ENCODE results near the gene CYP39A1.

The CYP39A1 gene, protein sequence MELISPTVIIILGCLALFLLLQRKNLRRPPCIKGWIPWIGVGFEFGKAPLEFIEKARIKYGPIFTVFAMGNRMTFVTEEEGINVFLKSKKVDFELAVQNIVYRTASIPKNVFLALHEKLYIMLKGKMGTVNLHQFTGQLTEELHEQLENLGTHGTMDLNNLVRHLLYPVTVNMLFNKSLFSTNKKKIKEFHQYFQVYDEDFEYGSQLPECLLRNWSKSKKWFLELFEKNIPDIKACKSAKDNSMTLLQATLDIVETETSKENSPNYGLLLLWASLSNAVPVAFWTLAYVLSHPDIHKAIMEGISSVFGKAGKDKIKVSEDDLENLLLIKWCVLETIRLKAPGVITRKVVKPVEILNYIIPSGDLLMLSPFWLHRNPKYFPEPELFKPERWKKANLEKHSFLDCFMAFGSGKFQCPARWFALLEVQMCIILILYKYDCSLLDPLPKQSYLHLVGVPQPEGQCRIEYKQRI

GRCh38 chr6:46652603-46653438, at the start of gene CYP39A1, which contains the start of gene SLC25A27:
Gene CYP39A1 (minus strand): TSS chr6:46652818. CDS start chr6:46652582, 236 bp downstream.
Gene SLC25A27 (plus strand): TSS chr6:46652975. CDS start chr6:46653193, 218 bp downstream.
- peak; percentile 67 for DNase-seq

DNA sequence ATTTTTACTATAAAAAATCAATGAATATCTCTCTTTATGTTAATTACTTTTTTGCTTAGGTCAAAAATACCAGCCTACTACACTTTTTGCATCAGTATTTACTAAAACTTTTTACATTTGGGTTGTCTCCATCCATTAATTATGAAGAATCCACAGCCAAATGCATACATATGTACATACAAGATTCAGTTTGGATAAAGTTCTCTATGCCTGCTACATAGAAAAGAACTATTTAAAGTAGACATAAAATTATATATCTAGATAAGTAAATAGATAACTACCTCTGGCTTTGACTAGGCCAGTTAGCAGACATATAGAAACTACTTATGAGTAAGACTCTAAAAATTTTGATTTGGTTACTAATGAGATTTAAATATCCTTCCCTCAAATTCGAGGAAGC, 47.4 kb upstream of the CYP39A1 start:
- DNase-seq: no peak

- no peak for DNase-seq
Observed at GRCh38 chr6:46690911-46691451, 38.4 kb upstream of the CYP39A1 start.

- DNase-seq: no peak
Observed at GRCh38 chr6:46690141-46690755, 37.6 kb upstream of the CYP39A1 start.

DNA sequence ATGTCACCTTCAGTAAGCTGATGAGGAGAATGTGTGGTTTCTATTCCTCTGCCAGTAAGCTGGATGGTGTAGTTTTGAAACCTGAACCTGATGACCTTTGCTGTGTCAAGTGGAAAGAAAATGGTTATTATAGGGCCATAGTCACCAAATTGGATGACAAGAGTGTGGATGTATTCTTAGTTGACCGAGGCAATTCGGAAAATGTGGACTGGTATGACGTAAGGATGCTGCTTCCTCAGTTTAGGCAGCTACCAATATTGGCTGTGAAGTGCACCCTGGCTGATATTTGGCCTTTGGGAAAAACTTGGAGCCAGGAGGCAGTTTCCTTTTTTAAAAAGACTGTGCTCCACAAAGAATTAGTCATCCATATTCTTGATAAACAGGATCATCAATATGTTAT, 37.0 kb upstream of the CYP39A1 start:
- no peak for DNase-seq

DNA sequence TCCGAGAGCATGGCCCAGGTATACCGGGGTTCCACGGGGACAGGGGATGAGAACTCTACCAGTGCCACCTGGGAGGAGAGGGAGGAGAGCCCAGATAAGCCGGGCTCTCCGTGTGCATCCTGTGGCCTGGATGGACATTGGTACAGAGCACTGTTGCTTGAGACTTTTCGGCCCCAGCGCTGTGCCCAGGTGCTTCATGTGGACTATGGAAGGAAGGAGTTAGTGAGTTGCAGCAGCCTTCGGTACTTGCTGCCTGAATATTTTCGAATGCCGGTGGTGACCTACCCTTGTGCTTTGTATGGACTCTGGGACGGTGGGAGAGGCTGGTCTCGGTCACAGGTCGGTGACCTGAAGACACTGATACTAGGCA, 36.3 kb upstream of the CYP39A1 start:
- DNase-seq: no peak

DNA sequence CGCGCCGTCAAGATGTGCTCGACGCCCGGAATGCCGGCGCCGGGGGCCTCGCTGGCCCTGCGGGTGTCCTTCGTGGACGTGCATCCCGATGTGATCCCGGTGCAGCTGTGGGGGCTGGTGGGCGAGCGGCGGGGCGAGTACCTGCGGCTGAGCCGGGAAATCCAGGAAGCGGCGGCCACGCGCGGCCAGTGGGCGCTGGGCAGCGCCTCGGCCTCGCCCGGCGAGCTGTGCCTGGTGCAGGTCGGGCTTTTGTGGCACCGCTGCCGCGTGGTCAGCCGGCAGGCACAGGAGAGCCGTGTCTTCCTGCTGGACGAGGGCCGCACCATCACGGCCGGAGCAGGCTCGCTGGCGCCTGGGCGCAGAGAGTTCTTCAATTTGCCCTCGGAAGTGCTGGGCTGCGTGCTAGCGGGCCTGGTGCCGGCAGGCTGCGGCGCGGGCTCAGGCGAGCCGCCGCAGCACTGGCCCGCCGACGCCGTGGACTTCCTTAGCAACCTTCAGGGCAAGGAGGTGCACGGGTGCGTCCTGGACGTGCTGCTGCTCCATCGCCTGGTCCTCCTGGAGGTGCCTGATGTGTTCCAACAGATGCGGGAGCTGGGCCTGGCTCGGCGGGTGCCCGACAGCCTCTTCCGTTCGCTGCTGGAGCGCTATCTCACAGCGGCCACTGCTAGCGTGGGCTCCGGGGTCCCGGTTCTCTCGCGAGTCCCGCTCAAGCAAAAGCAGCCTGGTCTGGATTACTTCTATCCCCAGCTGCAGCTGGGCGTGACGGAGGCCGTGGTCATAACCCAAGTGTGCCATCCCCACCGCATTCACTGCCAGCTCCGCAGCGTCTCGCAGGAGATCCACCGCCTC, 35.7 kb upstream of the CYP39A1 start:
- no peak for DNase-seq

GRCh38 chr6:46687619-46688097, 35.0 kb upstream of the CYP39A1 start, which contains the start of gene TDRD6:
Gene TDRD6 (plus strand): TSS chr6:46687885. CDS start chr6:46688129, 244 bp downstream.
- no peak for DNase-seq

GRCh38 chr6:46684771-46685170, 32.2 kb upstream of the CYP39A1 start:
- peak; percentile 16 for DNase-seq

GRCh38 chr6:46677314-46677654, 24.7 kb upstream of the CYP39A1 start:
- DNase-seq: no peak

GRCh38 chr6:46676604-46677313, 24.1 kb upstream of the CYP39A1 start:
- no peak for DNase-seq

- DNase-seq: no peak
Observed at GRCh38 chr6:46674410-46674809, 21.8 kb upstream of the CYP39A1 start.

DNA sequence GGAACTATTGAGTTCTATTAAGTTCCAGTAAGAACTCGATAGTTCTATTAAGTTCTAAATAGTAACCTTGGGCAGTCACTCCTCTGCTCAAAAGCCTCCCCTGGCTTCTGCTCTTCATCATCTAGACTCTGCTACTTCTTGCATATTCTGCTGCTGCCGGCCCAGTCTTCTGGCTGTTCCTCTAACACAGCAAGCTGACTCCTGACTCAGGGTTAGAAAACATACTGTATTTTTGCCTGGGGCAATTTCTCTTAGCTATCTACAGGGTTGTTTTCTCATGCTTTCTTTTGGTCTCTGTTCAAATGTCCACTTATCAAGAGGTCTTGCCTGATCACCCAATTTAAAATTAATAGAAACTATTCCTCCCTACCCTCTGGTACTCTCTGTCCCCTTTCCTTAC, 14.8 kb upstream of the CYP39A1 start:
- DNase-seq: no peak

DNA sequence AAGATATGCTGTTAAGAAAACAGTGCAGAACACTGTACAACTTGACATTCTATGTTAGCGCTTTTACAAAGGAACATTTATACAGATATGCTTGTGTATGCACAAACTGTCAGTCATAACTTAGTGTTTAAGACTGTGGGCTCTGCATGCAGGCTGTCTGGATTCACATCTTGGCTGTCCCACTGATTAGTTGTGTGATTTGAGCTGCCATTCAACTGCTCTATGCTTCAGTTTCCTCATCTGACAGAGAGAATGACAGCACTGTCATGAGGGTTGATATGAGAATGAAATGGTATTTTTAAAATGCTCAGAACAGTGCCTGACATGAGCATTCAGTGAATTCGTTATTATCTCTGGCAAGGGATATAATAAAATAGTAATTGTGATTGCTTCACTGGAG, 8.9 kb upstream of the CYP39A1 start:
- DNase-seq: no peak

GRCh38 chr6:46657642-46658041, 5.0 kb upstream of the CYP39A1 start:
- DNase-seq: no peak

DNA sequence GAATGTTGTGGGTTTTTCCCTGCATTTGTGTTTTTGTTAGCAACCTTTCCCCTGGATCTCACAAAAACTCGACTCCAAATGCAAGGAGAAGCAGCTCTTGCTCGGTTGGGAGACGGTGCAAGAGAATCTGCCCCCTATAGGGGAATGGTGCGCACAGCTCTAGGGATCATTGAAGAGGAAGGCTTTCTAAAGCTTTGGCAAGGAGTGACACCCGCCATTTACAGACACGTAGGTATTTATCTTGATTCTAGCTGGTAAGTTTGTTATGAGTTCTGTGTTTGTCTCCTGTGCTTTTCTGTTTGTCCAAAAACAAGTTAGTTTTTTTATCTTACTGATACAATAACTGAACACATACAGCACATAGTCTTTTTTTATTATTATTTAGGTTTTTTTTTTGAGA, 3.2 kb upstream of the CYP39A1 start:
- no peak for DNase-seq

GRCh38 chr6:46653439-46654195, 999 bp upstream of the CYP39A1 start:
- peak; percentile 0 for DNase-seq

DNA sequence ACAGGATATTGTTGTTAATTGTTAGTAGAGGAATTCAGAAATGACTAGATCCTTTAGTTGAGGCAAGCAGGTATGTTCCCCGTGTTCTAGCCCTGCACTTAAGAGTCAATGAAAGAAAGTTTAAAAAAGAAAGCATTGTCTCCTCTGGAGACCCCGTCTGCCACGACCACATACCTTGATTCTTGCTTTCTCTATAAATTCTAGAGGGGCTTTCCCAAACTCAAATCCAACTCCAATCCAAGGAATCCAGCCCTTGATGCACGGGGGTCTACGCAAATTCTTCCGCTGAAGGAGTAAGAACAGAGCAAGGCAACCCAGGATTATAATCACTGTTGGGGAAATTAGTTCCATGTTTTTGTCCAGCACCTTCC, 401 bp downstream of the CYP39A1 start:
- DNase-seq: no peak

GRCh38 chr6:46651816-46652215, 802 bp downstream of the CYP39A1 start:
- no peak for DNase-seq

DNA sequence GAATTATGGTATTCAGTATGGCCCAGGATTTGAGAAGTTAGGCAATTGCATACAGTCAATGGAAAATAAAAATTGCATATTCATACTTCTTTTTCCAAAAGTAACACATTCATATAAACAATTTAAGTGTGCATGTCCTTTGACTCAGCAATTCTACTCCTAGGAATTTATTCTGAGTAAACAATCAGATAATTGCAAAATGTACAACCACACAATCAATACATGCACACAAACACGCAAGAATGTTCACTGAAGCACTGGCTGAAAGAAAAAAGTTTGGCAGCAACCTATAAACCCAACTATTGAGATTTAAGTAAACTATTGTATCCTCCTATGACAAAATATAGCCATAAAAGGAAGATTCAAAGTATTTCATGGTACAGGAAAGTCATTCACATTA, 1.6 kb downstream of the CYP39A1 start:
- DNase-seq: no peak
